DOHH2 (cell line): ENCODE measurements around the gene BMP6.

Experiments used
- H3F3A ChIP-seq: fragments of 200-600 bp; sonication (generic), shearing (Covaris generic); 2 replicates; pipeline ENCODE4 v1.6.0; 2016; ENCODE audit warnings: antibody characterized with exemption, mild to moderate bottlenecking; ENCODE audit not compliant: control insufficient read depth, insufficient read depth
- H3K27ac ChIP-seq: fragments of 200-600 bp; sonication (generic); 2 replicates; pipeline ENCODE4 v1.5.1; 2014; ENCODE audit warnings: low read depth, mild to moderate bottlenecking, low read length, moderate library complexity
- H3K27me3 ChIP-seq: fragments of 200-600 bp; sonication (generic); 2 replicates; pipeline ENCODE4 v1.6.1; 2014; ENCODE audit warnings: mild to moderate bottlenecking, low read length, mixed read lengths; ENCODE audit not compliant: control insufficient read depth
- H3K36me3 ChIP-seq: fragments of 200-600 bp; sonication (generic); 2 replicates; pipeline ENCODE4 v1.6.1; 2014; ENCODE audit warnings: mild to moderate bottlenecking, low read length, moderate library complexity, mixed read lengths; ENCODE audit not compliant: control insufficient read depth
- H3K4me1 ChIP-seq: fragments of 200-600 bp; sonication (generic); 2 replicates; pipeline ENCODE4 v1.6.1; 2014; ENCODE audit warnings: mild to moderate bottlenecking, low read length, mixed read lengths; ENCODE audit not compliant: control insufficient read depth
- H3K4me2 ChIP-seq: fragments of 200-600 bp; sonication (generic); 2 replicates; pipeline ENCODE4 v1.6.0; 2014; ENCODE audit warnings: mild to moderate bottlenecking, low read length, moderate library complexity
- H3K4me3 ChIP-seq: fragments of 200-600 bp; sonication (generic); 2 replicates; pipeline ENCODE4 v1.5.1; 2014; ENCODE audit warnings: mild to moderate bottlenecking, low read length, mixed read lengths
- H3K79me2 ChIP-seq: fragments of 200-600 bp; sonication (generic); 2 replicates; pipeline ENCODE4 v1.6.1; 2014; ENCODE audit warnings: mild to moderate bottlenecking, low read length, mixed read lengths; ENCODE audit not compliant: control insufficient read depth
- H3K9me2 ChIP-seq: fragments of 200-600 bp; sonication (generic); replicated peaks from 2 replicates; pipeline ENCODE4 v1.6.1; 2014; ENCODE audit warnings: mild to moderate bottlenecking, low read length, mixed read lengths; ENCODE audit not compliant: control insufficient read depth
- H3K9me3 ChIP-seq: fragments of 200-600 bp; sonication (generic); 2 replicates; pipeline ENCODE4 v1.6.1; 2014; ENCODE audit warnings: antibody characterized with exemption, low read length, mixed read lengths; ENCODE audit not compliant: control insufficient read depth, insufficient read depth
- H4K20me1 ChIP-seq: fragments of 200-600 bp; sonication (generic); 2 replicates; pipeline ENCODE4 v1.6.0; 2014; ENCODE audit warnings: low read depth, mild to moderate bottlenecking, antibody characterized with exemption, low read length, moderate library complexity; ENCODE audit not compliant: control insufficient read depth, insufficient read depth
- CTCF ChIP-seq: fragments of 200-600 bp; sonication (generic); IDR thresholded peaks from one replicate; pipeline ENCODE4 v1.5.1; 2014; ENCODE audit warnings: antibody characterized with exemption, mild to moderate bottlenecking, low read depth, low read length; ENCODE audit not compliant: poor library complexity, severe bottlenecking
- EZH2phosphoT487 ChIP-seq: fragments of 200-600 bp; sonication (generic); IDR thresholded peaks from 2 replicates; pipeline ENCODE4 v1.6.1; 2017; ENCODE audit warnings: borderline replicate concordance, mild to moderate bottlenecking, antibody characterized with exemption, low read length, moderate library complexity, mixed read lengths

Gene BMP6

DNA sequence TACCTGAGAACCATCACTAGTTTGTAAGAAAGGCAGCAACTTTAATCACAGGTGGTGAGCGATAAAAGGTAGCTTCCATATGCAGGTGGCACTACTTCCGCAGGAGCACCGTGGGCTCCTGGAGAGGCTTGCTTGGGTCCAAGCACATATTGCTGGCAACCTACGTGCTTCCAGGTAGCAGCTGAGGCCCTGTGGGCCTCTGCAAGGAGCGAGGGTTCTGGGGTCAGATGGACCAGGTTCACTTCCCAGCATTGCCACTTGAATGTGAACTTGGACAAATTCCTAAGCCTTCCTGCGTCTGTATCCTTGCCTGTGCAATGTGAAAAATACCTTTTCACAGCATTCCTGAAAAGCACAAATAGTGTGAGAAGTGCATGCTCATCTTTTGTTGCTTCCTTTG, 153.7 kb downstream of the BMP6 start:
- Histone ChIP-seq H3K9me2 (no peaks in the 10 kb centered on the region), H3F3A (peaks cover 5% of the 10 kb centered on the region; the same call in 1 of the 2 replicates), H3K79me2 (no peaks in the 10 kb centered on the region), H3K4me1 (no peaks in the 10 kb centered on the region), H3K4me2 (no peak overlapping the region), H3K27ac (no peak overlapping the region), H3K36me3 (peaks cover 44% of the 10 kb centered on the region), H3K9me3 (no peaks in the 10 kb centered on the region), H4K20me1 (no peaks in the 10 kb centered on the region), H3K4me3 (no peak overlapping the region), H3K27me3 (no peaks in the 10 kb centered on the region)
- TF ChIP-seq CTCF (no peak), EZH2phosphoT487 (no peak)

- H3K4me3 ChIP-seq, result no peak overlapping the region
- no peak overlapping the region for H3K4me2 ChIP-seq
- TF ChIP-seq CTCF (no peak), EZH2phosphoT487 (no peak)
- H4K20me1 ChIP-seq, result no peaks in the 10 kb centered on the region
- H3K9me3 ChIP-seq, result no peaks in the 10 kb centered on the region
- H3K9me2 ChIP-seq, result no peaks in the 10 kb centered on the region
- peaks cover 5% of the 10 kb centered on the region; the same call in 1 of the 2 replicates for H3F3A ChIP-seq
- no peaks in the 10 kb centered on the region for H3K4me1 ChIP-seq
- H3K79me2 ChIP-seq, result no peaks in the 10 kb centered on the region
- no peaks in the 10 kb centered on the region for H3K27me3 ChIP-seq
- no peak overlapping the region for H3K27ac ChIP-seq
- H3K36me3 ChIP-seq, result peaks cover 49% of the 10 kb centered on the region
Measured at GRCh38 chr6:7879980-7880717, 154.2 kb downstream of the BMP6 start.

GRCh38 chr6:7880718-7881107, 154.8 kb downstream of the BMP6 start:
- Histone ChIP-seq H3K9me2 (no peaks in the 10 kb centered on the region), H3K27me3 (no peaks in the 10 kb centered on the region), H3K4me2 (no peak overlapping the region), H3K36me3 (peaks cover 55% of the 10 kb centered on the region), H3K79me2 (no peaks in the 10 kb centered on the region), H3K4me1 (no peaks in the 10 kb centered on the region), H3K9me3 (no peaks in the 10 kb centered on the region), H3K27ac (no peak overlapping the region), H3F3A (peaks cover 5% of the 10 kb centered on the region; the same call in 1 of the 2 replicates), H4K20me1 (no peaks in the 10 kb centered on the region), H3K4me3 (no peak overlapping the region)
- no peak for TF ChIP-seq CTCF
- TF ChIP-seq EZH2phosphoT487, result no peak
